ENCODE data around the gene DNER.

GRCh38 chr2:229718057-229718456 is 3.7 kb upstream of the DNER start:
- no peak for TF ChIP-seq MTA3 (IDR thresholded peaks at IDR 0.05; ENCODE audit: borderline replicate concordance, low read length)
- no peak for TF ChIP-seq POLR2A (IDR thresholded peaks at IDR 0.05; ENCODE audit: low read depth, low read length)
- TF ChIP-seq RAD21 (IDR thresholded peaks at IDR 0.05; ENCODE audit: insufficient read depth, low read depth, low read length): no peak
- no peak for TF ChIP-seq EZH2 (IDR thresholded peaks at IDR 0.05; ENCODE audit: borderline replicate concordance, control insufficient read depth, low read depth, low read length)
- no peak for TF ChIP-seq CTCF (IDR thresholded peaks at IDR 0.05 in 2 of 3, conservative IDR thresholded peaks at IDR 0.05 in 1 of 3; ENCODE audit: control insufficient read depth in 2 of 3, extremely low read depth in 1 of 3, insufficient read depth in 1 of 3, low read depth in 3 of 3, low read length in 3 of 3)
- no peak for TF ChIP-seq SIN3A (IDR thresholded peaks at IDR 0.05; ENCODE audit: low read depth, low read length)
- TF ChIP-seq CHD2 (IDR thresholded peaks at IDR 0.05; ENCODE audit: borderline replicate concordance, low read depth, low read length): no peak
- no peak for TF ChIP-seq REST (IDR thresholded peaks at IDR 0.05; ENCODE audit: low read depth, low read length)
- TF ChIP-seq MAX (IDR thresholded peaks at IDR 0.05; ENCODE audit: low read depth, low read length): no peak
- TF ChIP-seq TAF1 (IDR thresholded peaks at IDR 0.05; ENCODE audit: borderline replicate concordance, low read depth, low read length): no peak
- no peak for TF ChIP-seq E2F4 (IDR thresholded peaks at IDR 0.05; ENCODE audit: low read depth, low read length)
